ENCODE data around the gene PLEKHA4.
"Not testable (repeated sequence)": the region's sequence is repeated elsewhere in the genome, so short reads cannot be mapped to it uniquely, and the experiment has no call there.

PLEKHA4 gene

GRCh38 chr19:48867746-48868113 is 687 bp downstream of the PLEKHA4 start:
- no peak for DNase-seq (ENCODE audit: extremely low read depth in 1 of 2, low read depth in 1 of 2)

- DNase-seq (ENCODE audit: extremely low read depth in 1 of 2, low read depth in 1 of 2): no peak
Measured at GRCh38 chr19:48867123-48867745, 1.2 kb downstream of the PLEKHA4 start.

GRCh38 chr19:48866692-48867091 is 1.7 kb downstream of the PLEKHA4 start:
- DNase-seq (ENCODE audit: extremely low read depth in 1 of 2, low read depth in 1 of 2): no peak

- DNase-seq (ENCODE audit: extremely low read depth in 1 of 2, low read depth in 1 of 2): no peak
Measured at GRCh38 chr19:48862827-48863226, 5.6 kb downstream of the PLEKHA4 start.

GRCh38 chr19:48861313-48861712 is 7.1 kb downstream of the PLEKHA4 start:
- DNase-seq (ENCODE audit: extremely low read depth in 1 of 2, low read depth in 1 of 2): no peak

GRCh38 chr19:48859711-48860572 is 8.5 kb downstream of the PLEKHA4 start:
- DNase-seq (ENCODE audit: extremely low read depth in 1 of 2, low read depth in 1 of 2): no peak

GRCh38 chr19:48858984-48859710 is 9.3 kb downstream of the PLEKHA4 start:
- DNase-seq (ENCODE audit: extremely low read depth in 1 of 2, low read depth in 1 of 2): peak; percentile 55 to 81

GRCh38 chr19:48856921-48857320 is 11.5 kb downstream of the PLEKHA4 start:
- no peak for DNase-seq (ENCODE audit: extremely low read depth in 1 of 2, low read depth in 1 of 2)

GRCh38 chr19:48854103-48854502 is 14.3 kb downstream of the PLEKHA4 start:
- DNase-seq (ENCODE audit: extremely low read depth in 1 of 2, low read depth in 1 of 2): no peak

- DNase-seq (ENCODE audit: extremely low read depth in 1 of 2, low read depth in 1 of 2): no peak
Measured at GRCh38 chr19:48853483-48853882, 14.9 kb downstream of the PLEKHA4 start.

- no peak for DNase-seq (ENCODE audit: extremely low read depth in 1 of 2, low read depth in 1 of 2)
Measured at GRCh38 chr19:48852292-48852691, 16.1 kb downstream of the PLEKHA4 start.

- DNase-seq (ENCODE audit: extremely low read depth in 1 of 2, low read depth in 1 of 2): not testable (repeated sequence)
Measured at GRCh38 chr19:48846659-48847058, 21.8 kb downstream of the PLEKHA4 start.

GRCh38 chr19:48845384-48845783 is 23.0 kb downstream of the PLEKHA4 start:
- DNase-seq (ENCODE audit: extremely low read depth in 1 of 2, low read depth in 1 of 2): no peak

- DNase-seq (ENCODE audit: extremely low read depth in 1 of 2, low read depth in 1 of 2): no peak
Measured at GRCh38 chr19:48844472-48844871, 23.9 kb downstream of the PLEKHA4 start.

GRCh38 chr19:48842789-48843162 is 25.6 kb downstream of the PLEKHA4 start:
- DNase-seq (ENCODE audit: extremely low read depth in 1 of 2, low read depth in 1 of 2): no peak

- no peak for DNase-seq (ENCODE audit: extremely low read depth in 1 of 2, low read depth in 1 of 2)
Measured at GRCh38 chr19:48841571-48841970, 26.8 kb downstream of the PLEKHA4 start.

GRCh38 chr19:48841047-48841446 is 27.4 kb downstream of the PLEKHA4 start:
- DNase-seq (ENCODE audit: extremely low read depth in 1 of 2, low read depth in 1 of 2): no peak

GRCh38 chr19:48837687-48838086 is 30.7 kb downstream of the PLEKHA4 start:
- DNase-seq (ENCODE audit: extremely low read depth in 1 of 2, low read depth in 1 of 2): no peak

- peak; percentile 70 to 90 for DNase-seq (ENCODE audit: extremely low read depth in 1 of 2, low read depth in 1 of 2)
Measured at GRCh38 chr19:48837051-48837524, 31.3 kb downstream of the PLEKHA4 start.

GRCh38 chr19:48836089-48837017 is 32.1 kb downstream of the PLEKHA4 start, which contains the start of gene HSD17B14:
TSS of gene HSD17B14 (minus strand) at chr19:48836491. CDS start at chr19:48836411, 80 bp downstream.
- no peak for DNase-seq (ENCODE audit: extremely low read depth in 1 of 2, low read depth in 1 of 2)

Data from stimulated activated CD8-positive, alpha-beta memory T cell treated with anti-CD3 and anti-CD28 coated beads, Interleukin-7, amount 100 ng/mL, for 48 hours (primary cell).